ENCODE results near the gene MAGEA12.
"Not testable (repeated sequence)": the region's sequence is repeated elsewhere in the genome, so short reads cannot be mapped to it uniquely, and the experiment has no call there.

GRCh38 chrX:152706500-152706899, 27.1 kb upstream of the MAGEA12 start:
- TF ChIP-seq CHD2 (IDR thresholded peaks at IDR 0.05; ENCODE audit: low read length, partially characterized antibody); CTCF (IDR thresholded peaks at IDR 0.05); RFX5 (IDR thresholded peaks at IDR 0.05); JUN (IDR thresholded peaks at IDR 0.05); MAX (IDR thresholded peaks at IDR 0.05); KDM1A (IDR thresholded peaks at IDR 0.05; ENCODE audit: low read depth); CBX8 (IDR thresholded peaks at IDR 0.05); POLR2A (IDR thresholded peaks at IDR 0.05; ENCODE audit: low read length); CHD4 (IDR thresholded peaks at IDR 0.05; ENCODE audit: borderline replicate concordance); EP300 (IDR thresholded peaks at IDR 0.05); NFE2L2 (conservative IDR thresholded peaks at IDR 0.05; ENCODE audit: low read length); E2F6 (IDR thresholded peaks at IDR 0.05; ENCODE audit: borderline replicate concordance, low read depth); RAD21 (conservative IDR thresholded peaks at IDR 0.05 in 1 of 2, IDR thresholded peaks at IDR 0.05 in 1 of 2): not testable (repeated sequence)
